ENCODE data around the gene ROS1. TPM values are rescaled to one million over a fixed set of nuclear protein-coding genes. Genes with fewer than 3 reads are reported as not detected.

Gene ROS1
- total RNA-seq, 1 experiment from 2014 or later: not detected

DNA sequence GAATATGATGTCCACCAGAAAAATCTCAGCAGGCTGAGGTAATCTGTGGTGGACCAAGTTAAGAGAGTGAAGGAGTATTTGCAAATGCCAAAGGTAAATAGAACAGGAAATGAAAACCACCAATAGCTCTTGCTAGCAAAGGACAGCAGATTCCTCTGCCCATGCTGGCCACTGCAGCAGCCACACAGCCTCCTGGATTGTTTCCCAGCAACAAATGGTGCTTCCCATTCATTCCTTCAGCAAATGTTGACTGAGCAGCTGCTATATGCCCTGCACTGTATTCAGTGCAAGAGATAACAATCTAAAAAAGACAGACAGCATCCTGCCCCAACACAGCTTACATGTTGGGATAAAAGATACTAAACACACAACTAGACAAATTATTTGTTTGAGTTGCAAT is 11.0 kb downstream of the ROS1 start:
- Histone ChIP-seq H3K9me3 (replicated peaks) (no peaks in the 10 kb centered on the region), H3K27ac (no peak overlapping the region), H3K4me3 (no peak overlapping the region), H3K27me3 (replicated peaks) (no peaks in the 10 kb centered on the region), H3K4me1 (replicated peaks) (no peaks in the 10 kb centered on the region), H3K36me3 (no peaks in the 10 kb centered on the region)
- no peak for DNase-seq (ENCODE audit: low read depth in 1 of 2, low spot score in 2 of 2)

DNA sequence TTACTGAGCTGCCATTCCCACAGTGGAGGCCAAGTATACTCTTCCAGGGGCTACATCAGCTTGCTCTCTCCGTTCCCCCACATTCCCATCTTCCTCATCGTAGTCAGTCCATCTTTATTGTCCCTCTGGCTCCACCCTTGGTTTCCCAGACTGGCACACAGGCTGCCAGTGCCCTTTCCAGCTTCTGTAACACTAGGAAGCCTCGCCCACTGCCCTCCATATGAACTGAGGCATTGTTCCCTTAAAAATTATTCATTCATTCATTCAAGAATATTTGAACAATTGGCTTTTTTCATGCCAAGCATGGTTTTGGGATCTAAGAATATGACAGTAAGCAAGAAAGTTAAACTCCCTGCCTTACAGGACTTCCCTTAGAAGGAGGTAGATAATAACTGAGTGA is 14.3 kb downstream of the ROS1 start:
- Histone ChIP-seq H3K4me3 (no peak overlapping the region), H3K36me3 (no peaks in the 10 kb centered on the region), H3K9me3 (replicated peaks) (no peaks in the 10 kb centered on the region), H3K4me1 (replicated peaks) (no peaks in the 10 kb centered on the region), H3K27ac (no peak overlapping the region), H3K27me3 (replicated peaks) (no peaks in the 10 kb centered on the region)
- no peak for DNase-seq (ENCODE audit: low read depth in 1 of 2, low spot score in 2 of 2)

DNA sequence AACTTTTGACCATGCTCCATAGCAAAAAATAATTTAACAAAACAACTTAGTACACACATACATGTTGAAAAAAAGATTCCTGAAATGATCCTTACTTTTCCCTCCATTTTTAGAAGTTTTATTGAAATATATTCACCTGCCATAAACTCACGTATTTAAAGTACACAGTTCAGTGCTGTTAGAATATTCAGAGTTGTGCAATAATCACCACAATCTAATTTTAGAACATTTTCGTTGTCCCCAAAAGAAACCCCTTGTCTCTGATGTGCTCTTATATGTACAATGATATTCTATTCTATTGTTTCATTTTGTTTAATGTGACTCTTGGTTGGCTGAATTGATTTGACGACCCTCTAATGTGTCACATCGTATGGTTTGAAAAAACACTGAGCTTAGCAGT is 15.9 kb downstream of the ROS1 start:
- DNase-seq (ENCODE audit: low read depth in 1 of 2, low spot score in 2 of 2): no peak
- no peaks in the 10 kb centered on the region for H3K27me3 ChIP-seq (replicated peaks)
- H3K27ac ChIP-seq: no peak overlapping the region
- H3K4me3 ChIP-seq: no peak overlapping the region
- H3K4me1 ChIP-seq (replicated peaks): no peaks in the 10 kb centered on the region
- H3K9me3 ChIP-seq (replicated peaks): no peaks in the 10 kb centered on the region
- H3K36me3 ChIP-seq: no peaks in the 10 kb centered on the region

DNA sequence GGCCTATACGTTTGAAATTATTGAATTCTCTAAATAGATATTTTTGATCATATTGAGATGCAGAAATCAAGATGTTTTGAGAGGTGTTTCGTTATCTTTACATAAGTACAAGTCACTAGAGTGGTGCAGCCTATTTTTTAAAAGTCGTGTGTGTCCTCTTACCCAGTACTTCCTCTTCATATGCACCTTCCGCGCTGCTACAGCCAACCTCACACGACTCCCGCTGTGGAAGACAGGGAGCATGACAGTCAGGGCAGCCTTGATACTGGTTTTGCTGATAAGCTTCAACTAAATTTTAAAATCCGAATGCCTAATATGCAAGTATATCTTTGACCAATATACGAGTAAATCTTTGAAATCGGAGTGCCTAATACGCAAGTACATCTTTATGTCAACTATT is 16.3 kb downstream of the ROS1 start:
- Histone ChIP-seq H3K27me3 (replicated peaks) (no peaks in the 10 kb centered on the region), H3K4me3 (no peak overlapping the region), H3K4me1 (replicated peaks) (no peaks in the 10 kb centered on the region), H3K9me3 (replicated peaks) (no peaks in the 10 kb centered on the region), H3K27ac (no peak overlapping the region), H3K36me3 (no peaks in the 10 kb centered on the region)
- no peak for DNase-seq (ENCODE audit: low read depth in 1 of 2, low spot score in 2 of 2)

DNA sequence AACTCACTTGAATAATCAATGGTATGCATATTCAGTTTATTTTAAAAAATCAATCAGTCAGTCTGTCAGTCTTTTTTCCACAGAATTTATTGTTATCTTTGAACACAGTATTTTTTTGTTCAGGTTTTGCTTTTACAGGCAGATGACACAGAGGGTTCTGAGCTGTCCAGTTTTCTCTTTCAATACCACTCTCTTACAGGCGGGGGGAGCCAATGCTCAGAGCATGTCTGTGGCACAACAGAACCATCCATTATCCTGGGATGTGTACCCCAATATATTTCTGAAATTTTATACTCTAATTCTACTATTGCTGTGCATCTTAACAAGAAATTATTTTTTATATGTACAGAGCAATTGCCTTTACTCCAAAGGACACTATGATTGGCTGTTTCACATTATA is 21.2 kb downstream of the ROS1 start:
- Histone ChIP-seq H3K36me3 (no peaks in the 10 kb centered on the region), H3K27ac (no peak overlapping the region), H3K9me3 (replicated peaks) (no peaks in the 10 kb centered on the region), H3K4me3 (no peak overlapping the region), H3K27me3 (replicated peaks) (no peaks in the 10 kb centered on the region), H3K4me1 (replicated peaks) (no peaks in the 10 kb centered on the region)
- DNase-seq (ENCODE audit: low read depth in 1 of 2, low spot score in 2 of 2): no peak

DNA sequence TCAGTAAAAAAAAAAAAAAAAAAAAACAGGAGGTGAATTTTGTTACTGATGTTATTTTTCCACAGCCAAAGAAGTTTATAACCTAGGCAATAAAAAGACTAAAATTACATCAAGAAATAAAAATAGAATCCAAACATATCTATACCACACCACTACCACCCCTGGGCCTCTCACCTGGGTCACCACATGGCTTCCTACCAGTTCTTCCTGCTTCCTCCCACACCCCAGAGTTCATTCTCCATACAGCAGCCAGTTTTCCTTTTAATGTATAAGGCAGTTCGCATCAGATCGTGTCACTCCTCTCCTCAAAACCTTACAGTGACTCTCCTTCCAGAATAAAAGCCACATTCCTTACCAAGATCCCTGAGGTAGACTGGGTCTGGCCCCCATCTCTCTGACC is 23.9 kb downstream of the ROS1 start:
- Histone ChIP-seq H3K36me3 (no peaks in the 10 kb centered on the region), H3K9me3 (replicated peaks) (no peaks in the 10 kb centered on the region), H3K4me3 (no peak overlapping the region), H3K27ac (no peak overlapping the region), H3K27me3 (replicated peaks) (no peaks in the 10 kb centered on the region), H3K4me1 (replicated peaks) (no peaks in the 10 kb centered on the region)
- DNase-seq (ENCODE audit: low read depth in 1 of 2, low spot score in 2 of 2): no peak

DNA sequence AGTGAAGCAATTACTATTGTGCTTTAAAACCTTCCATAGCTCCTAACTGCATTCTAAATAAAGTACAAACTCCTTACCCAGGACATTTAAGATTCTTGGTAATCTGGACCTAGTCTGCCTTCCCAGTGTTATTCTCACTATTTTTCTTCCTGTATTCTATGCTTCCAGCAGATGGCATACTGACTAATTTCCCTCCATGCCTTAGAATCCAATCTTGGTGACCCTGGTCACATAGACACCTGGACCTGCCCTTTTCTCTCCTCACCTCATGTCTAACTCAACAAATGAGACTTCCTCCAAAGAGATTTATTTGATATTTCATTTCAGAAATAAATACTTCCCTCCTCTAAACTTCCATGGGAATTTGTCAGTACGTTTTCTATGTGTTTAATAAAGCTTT is 25.8 kb downstream of the ROS1 start:
- H3K27ac ChIP-seq: no peak overlapping the region
- H3K36me3 ChIP-seq: no peaks in the 10 kb centered on the region
- no peaks in the 10 kb centered on the region for H3K4me1 ChIP-seq (replicated peaks)
- H3K9me3 ChIP-seq (replicated peaks): no peaks in the 10 kb centered on the region
- peak in 1 of 2 experiments; percentile 15 for DNase-seq (ENCODE audit: low read depth in 1 of 2, low spot score in 2 of 2)
- H3K4me3 ChIP-seq: no peak overlapping the region
- no peaks in the 10 kb centered on the region for H3K27me3 ChIP-seq (replicated peaks)

DNA sequence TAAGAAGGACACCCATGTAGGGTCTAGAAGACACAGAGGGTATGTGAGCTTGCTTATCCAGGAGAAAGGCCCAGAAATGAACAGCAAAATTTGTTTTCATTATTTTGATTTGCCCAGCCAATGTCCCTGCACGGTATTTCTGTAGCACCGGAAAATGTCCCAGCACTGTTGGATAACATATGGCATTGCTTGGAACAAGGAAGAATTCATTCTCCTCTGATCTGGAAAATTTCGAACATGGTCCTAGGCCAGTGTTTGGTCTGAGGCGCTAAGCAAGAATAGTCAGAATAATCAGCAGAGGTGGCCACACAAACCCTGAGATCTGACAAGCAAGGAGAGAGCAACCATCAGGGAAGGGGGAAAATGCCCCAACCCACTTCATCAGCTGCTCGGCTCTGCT is 26.6 kb downstream of the ROS1 start:
- no peak for DNase-seq (ENCODE audit: low read depth in 1 of 2, low spot score in 2 of 2)
- Histone ChIP-seq H3K4me3 (no peak overlapping the region), H3K36me3 (no peaks in the 10 kb centered on the region), H3K27me3 (replicated peaks) (no peaks in the 10 kb centered on the region), H3K4me1 (replicated peaks) (no peaks in the 10 kb centered on the region), H3K9me3 (replicated peaks) (no peaks in the 10 kb centered on the region), H3K27ac (no peak overlapping the region)

DNA sequence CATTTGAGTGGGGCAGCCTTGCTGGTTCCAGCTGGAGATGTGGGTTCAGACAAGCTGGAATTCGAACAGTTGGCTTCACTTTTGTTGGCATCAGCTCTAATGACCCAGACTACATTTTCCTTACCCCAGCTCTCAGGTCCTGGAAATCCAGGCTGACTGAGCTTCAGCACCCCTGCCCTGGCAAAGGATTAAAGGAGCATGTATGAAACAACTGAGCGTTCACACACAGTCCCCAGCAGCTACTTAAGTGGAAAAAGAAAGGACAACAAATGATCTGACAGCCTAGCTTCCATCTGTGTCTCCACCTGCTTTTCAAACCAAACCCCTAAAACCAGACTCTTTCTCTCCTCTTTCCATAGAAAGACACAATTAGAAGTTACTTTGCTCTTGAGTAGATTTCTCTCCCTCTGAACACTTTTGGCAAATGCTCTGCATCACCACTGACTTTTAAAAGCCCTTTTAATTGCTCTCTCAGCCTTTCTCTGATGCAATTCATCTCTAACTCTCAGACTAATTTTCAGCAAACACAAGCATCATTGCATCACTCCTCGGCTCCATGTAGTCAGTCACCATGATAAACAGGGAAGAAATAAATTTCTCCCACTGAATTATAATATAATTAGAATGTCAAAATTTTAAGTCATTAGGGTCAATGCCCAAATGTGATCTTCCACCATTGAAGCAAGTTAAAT is 28.1 kb downstream of the ROS1 start:
- H3K27me3 ChIP-seq (replicated peaks): no peaks in the 10 kb centered on the region; the same call in 1 of the 2 replicates
- no peak overlapping the region for H3K4me3 ChIP-seq
- DNase-seq (ENCODE audit: low read depth in 1 of 2, low spot score in 2 of 2): no peak
- H3K27ac ChIP-seq: no peak overlapping the region
- no peaks in the 10 kb centered on the region for H3K36me3 ChIP-seq
- no peaks in the 10 kb centered on the region for H3K9me3 ChIP-seq (replicated peaks)
- H3K4me1 ChIP-seq (replicated peaks): no peaks in the 10 kb centered on the region

DNA sequence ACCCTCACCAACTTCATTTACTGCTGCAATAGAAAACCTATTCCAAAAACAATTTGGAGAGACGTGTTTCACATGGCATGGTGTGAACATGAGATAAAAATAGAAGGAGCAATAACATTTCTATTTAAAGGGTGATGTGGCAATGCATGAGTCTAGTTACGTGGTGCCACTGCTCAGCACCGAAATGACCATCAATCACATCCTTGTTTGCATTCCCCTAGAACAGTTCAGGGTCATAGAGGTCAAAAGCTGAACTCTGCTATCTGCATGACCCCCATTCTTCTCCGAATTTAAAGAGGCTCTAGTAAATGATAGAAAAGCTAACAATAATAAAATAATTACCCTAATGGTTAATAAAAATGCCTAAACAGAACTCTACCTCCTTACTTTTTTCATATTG is 29.5 kb downstream of the ROS1 start:
- H3K27me3 ChIP-seq (replicated peaks): peaks cover under 1% of the 10 kb centered on the region; the same call in 1 of the 2 replicates
- no peak overlapping the region for H3K4me3 ChIP-seq
- no peak overlapping the region for H3K27ac ChIP-seq
- H3K36me3 ChIP-seq: no peaks in the 10 kb centered on the region
- H3K9me3 ChIP-seq (replicated peaks): no peaks in the 10 kb centered on the region
- H3K4me1 ChIP-seq (replicated peaks): no peaks in the 10 kb centered on the region
- DNase-seq (ENCODE audit: low read depth in 1 of 2, low spot score in 2 of 2): no peak

DNA sequence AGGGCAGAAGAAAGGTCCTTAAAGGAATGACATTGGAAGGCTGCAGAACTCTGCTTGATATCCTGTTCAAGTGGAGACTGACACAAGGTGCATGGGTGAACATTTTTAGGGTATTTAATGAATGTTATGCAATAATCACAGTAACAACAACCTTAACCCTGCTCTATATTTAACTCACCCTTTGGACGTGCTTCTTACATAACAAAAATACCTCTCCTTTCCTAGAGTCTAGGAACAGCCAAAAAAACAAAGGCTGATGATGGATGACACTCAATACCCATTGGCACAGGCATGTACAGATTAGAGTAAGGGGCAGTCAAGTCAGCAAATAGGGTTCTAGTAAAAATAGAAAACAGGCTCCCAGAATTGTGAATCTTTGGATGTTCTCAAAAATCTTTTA is 30.6 kb downstream of the ROS1 start:
- no peaks in the 10 kb centered on the region for H3K9me3 ChIP-seq (replicated peaks)
- H3K27ac ChIP-seq: no peak overlapping the region
- H3K4me1 ChIP-seq (replicated peaks): no peaks in the 10 kb centered on the region
- DNase-seq (ENCODE audit: low read depth in 1 of 2, low spot score in 2 of 2): no peak
- H3K36me3 ChIP-seq: no peaks in the 10 kb centered on the region
- no peak overlapping the region for H3K4me3 ChIP-seq
- H3K27me3 ChIP-seq (replicated peaks): peaks cover 5% of the 10 kb centered on the region; the same call in 1 of the 2 replicates

DNA sequence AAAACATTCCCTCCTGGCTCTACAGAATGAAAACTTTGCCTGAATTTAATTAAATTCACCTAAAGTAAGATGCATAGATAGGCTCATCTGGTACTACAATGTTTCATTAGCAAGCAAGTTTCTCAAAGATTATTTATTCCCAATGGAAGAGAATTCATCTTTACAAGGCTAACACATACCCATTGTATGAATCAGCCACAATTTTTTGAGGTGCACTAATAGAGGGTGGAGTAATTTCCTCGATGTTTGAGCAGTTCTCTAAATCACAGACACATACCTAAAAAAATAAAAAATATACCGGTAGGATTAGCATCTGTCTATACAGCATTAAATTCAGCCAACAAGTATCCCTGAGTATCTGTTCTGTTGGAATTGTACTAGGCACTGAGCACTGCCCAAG is 32.7 kb downstream of the ROS1 start:
- no peaks in the 10 kb centered on the region for H3K4me1 ChIP-seq (replicated peaks)
- no peak overlapping the region for H3K27ac ChIP-seq
- H3K9me3 ChIP-seq (replicated peaks): no peaks in the 10 kb centered on the region
- H3K4me3 ChIP-seq: no peak overlapping the region
- no peaks in the 10 kb centered on the region for H3K36me3 ChIP-seq
- H3K27me3 ChIP-seq (replicated peaks): peaks cover 5% of the 10 kb centered on the region; the same call in 1 of the 2 replicates
- DNase-seq (ENCODE audit: low read depth in 1 of 2, low spot score in 2 of 2): no peak

DNA sequence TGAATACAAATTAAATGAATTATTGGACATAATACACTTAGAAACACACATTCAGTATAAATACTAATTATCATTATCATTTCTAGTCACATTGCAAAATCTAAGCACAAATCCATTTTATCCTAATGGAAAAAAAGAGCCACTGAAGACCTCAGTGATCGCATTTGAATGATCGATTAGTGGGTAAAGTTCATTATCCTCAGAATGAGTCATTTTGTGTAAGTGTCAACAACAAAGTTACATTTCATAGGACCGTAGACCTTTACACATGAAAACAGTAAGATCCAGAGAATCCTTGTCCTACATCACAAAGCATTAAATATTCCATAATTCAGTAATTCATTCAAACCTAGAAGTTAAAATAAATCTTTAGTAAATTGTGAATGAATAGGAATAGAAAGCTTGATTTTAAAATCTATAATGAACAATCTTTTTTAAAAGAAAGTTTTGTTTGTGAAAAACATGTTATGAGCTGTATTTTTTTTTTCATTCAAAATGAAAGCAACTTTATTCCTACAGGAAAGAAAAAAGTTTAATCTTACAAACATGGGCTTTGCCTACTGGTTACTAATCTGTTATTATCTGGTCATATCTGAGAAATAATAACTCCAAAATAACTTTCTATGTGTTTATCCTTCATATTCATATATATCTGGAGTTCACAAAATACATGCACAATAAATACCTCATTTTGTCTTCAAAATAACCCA is 33.7 kb downstream of the ROS1 start:
- DNase-seq (ENCODE audit: low read depth in 1 of 2, low spot score in 2 of 2): no peak
- Histone ChIP-seq H3K9me3 (replicated peaks) (no peaks in the 10 kb centered on the region), H3K4me1 (replicated peaks) (no peaks in the 10 kb centered on the region), H3K27me3 (replicated peaks) (peaks cover 5% of the 10 kb centered on the region; the same call in 1 of the 2 replicates), H3K36me3 (no peaks in the 10 kb centered on the region), H3K27ac (no peak overlapping the region), H3K4me3 (no peak overlapping the region)

DNA sequence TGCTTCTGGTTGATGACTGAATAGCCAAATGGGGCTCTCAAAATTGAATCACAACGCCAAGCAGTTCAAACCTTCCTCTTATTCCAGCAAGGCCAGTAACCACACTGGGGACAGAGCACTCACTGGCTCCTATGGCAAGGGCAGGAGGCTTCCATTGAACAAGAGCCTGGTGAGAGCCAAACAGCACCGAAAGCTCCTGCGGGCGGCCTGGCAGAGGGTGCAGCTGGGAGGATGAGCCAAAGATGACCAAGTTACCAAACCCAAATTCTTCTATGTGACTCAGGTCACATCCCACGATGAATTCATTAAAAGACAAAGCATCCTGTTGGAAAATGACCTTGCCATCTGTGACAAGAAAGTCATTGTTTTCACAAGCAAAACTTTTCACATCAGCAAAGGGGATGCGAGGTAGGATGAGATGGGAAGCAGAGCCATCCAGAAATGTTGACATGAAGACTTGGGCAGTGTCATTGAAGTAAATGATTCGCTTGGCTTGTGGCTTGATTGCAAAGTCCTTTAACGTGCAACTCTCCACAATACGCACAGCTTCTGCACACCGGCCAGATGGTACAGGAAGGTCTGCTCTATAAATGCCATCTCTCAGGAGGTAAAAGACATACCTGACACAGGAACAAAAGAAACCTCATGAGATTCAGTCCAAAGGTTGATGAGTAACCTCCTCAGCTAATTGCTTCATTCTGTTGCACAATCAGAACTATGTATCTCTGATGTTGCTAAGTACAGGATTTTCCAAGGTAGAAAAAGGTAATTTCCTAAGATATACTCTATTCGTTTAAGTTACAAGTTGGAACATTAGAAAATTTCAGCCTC is 36.3 kb downstream of the ROS1 start:
- Histone ChIP-seq H3K27me3 (replicated peaks) (peaks cover 5% of the 10 kb centered on the region; the same call in 1 of the 2 replicates), H3K4me1 (replicated peaks) (no peaks in the 10 kb centered on the region), H3K27ac (no peak overlapping the region), H3K36me3 (no peaks in the 10 kb centered on the region), H3K4me3 (no peak overlapping the region), H3K9me3 (replicated peaks) (no peaks in the 10 kb centered on the region)
- DNase-seq (ENCODE audit: low read depth in 1 of 2, low spot score in 2 of 2): no peak
